WTC11 (cell line): ENCODE measurements around the gene COG1. TPM values are rescaled to one million over a fixed set of nuclear protein-coding genes. Genes with fewer than 3 reads are reported as not detected.

ENCODE experiments used
- ATAC-seq: fragments of 200-7000 bp; cut with Tn5 transposase; 2 replicates; pipeline ENCODE4 v1.10.0; 2021; ENCODE audit warnings: mild to moderate bottlenecking, moderate library complexity
- CTCF ChIA-PET: fragments of 300-600 bp; sonication (Branson Sonifier 250); formaldehyde crosslinking; loops from one replicate; lab custom pipeline; 2021; ENCODE audit warnings: antibody characterized with exemption; lab: Charles Lee
- POLR2A ChIA-PET: fragments of 350-600 bp; sonication (Branson Sonifier 250); formaldehyde crosslinking; loops from one replicate; lab custom pipeline; 2021; ENCODE audit warnings: antibody characterized with exemption; lab: Charles Lee
- DNase-seq: peaks from one replicate; pipeline ENCODE4 v3.0.0; 2021; ENCODE audit warnings: low spot score
- H3K27ac Mint-ChIP-seq: 2 replicates; pipeline ENCODE4 v1.8.0; 2021; ENCODE audit warnings: mixed read lengths
- H3K27me3 Mint-ChIP-seq: 2 replicates; pipeline ENCODE4 v1.8.0; 2021; ENCODE audit warnings: low read depth, mild to moderate bottlenecking, moderate library complexity, mixed read lengths
- H3K36me3 Mint-ChIP-seq: 2 replicates; pipeline ENCODE4 v1.8.0; 2021; ENCODE audit warnings: mixed read lengths
- H3K4me1 Mint-ChIP-seq: 2 replicates; pipeline ENCODE4 v1.8.0; 2022; ENCODE audit warnings: mixed read lengths
- H3K4me3 Mint-ChIP-seq: 2 replicates; pipeline ENCODE4 v1.8.0; 2021; ENCODE audit warnings: mild to moderate bottlenecking, moderate library complexity, mixed read lengths
- H3K9me3 Mint-ChIP-seq: 2 replicates; pipeline ENCODE4 v1.8.0; 2021; ENCODE audit warnings: mixed read lengths
- E2F4 ChIP-seq: sonication (generic); formaldehyde crosslinking; IDR thresholded peaks from 2 replicates; pipeline ENCODE4 v1.8.1; 2022; ENCODE audit warnings: low read depth, mild to moderate bottlenecking, moderate library complexity, missing genetic modification reagents, borderline replicate concordance
- ELF4 ChIP-seq: sonication (generic); formaldehyde crosslinking; IDR thresholded peaks from 2 replicates; pipeline ENCODE4 v1.8.1; 2022; ENCODE audit warnings: low read depth, mild to moderate bottlenecking, moderate library complexity, missing genetic modification reagents
- GABPB1 ChIP-seq: sonication (generic); formaldehyde crosslinking; IDR thresholded peaks from 2 replicates; pipeline ENCODE4 v1.8.1; 2023; ENCODE audit warnings: mild to moderate bottlenecking, missing genetic modification reagents
- NFATC4 ChIP-seq: fragments of 250-450 bp; sonication (Bioruptor Pico); IDR thresholded peaks from 2 replicates; pipeline ENCODE4 v1.9.0; 2021; ENCODE audit warnings: mild to moderate bottlenecking
- PRDM15 ChIP-seq: sonication (generic); formaldehyde crosslinking; IDR thresholded peaks from 2 replicates; pipeline ENCODE4 v1.8.0; 2022; ENCODE audit warnings: missing genetic modification reagents
- PRRX2 ChIP-seq: fragments of 250-450 bp; sonication (Bioruptor Pico); IDR thresholded peaks from 2 replicates; pipeline ENCODE4 v1.8.0; 2021; ENCODE audit warnings: mild to moderate bottlenecking
- SOX15 ChIP-seq: fragments of 250-450 bp; sonication (Bioruptor Pico); IDR thresholded peaks from 2 replicates; pipeline ENCODE4 v1.9.0; 2021; ENCODE audit warnings: mild to moderate bottlenecking
- TEAD1 ChIP-seq: sonication (generic); formaldehyde crosslinking; IDR thresholded peaks from 2 replicates; pipeline ENCODE4 v1.8.0; 2022; ENCODE audit warnings: mild to moderate bottlenecking, missing genetic modification reagents
- TEAD4 ChIP-seq: sonication (generic); formaldehyde crosslinking; IDR thresholded peaks from 2 replicates; pipeline ENCODE4 v1.8.0; 2022; ENCODE audit warnings: mild to moderate bottlenecking, missing genetic modification reagents
- ZNF263 ChIP-seq: sonication (generic); formaldehyde crosslinking; IDR thresholded peaks from 2 replicates; pipeline ENCODE4 v1.8.1; 2022; ENCODE audit warnings: low read depth, mild to moderate bottlenecking, moderate library complexity, missing genetic modification reagents
- ZNF671 ChIP-seq: fragments of 250-450 bp; sonication (Bioruptor Pico); IDR thresholded peaks from 2 replicates; pipeline ENCODE4 v1.8.0; 2021; ENCODE audit warnings: mild to moderate bottlenecking
- total RNA-seq: library from RNA; stranded (reverse); gene quantifications from 3 replicates; pipeline ENCODE4 v1.2.3, GENCODE V29; 2021
- TF ChIP-seq, protein P1 (sequence below): fragments of 200-600 bp; IDR thresholded peaks from 2 replicates; pipeline ENCODE4 v1.8.0; 2022; ENCODE audit warnings: antibody characterized with exemption
- TF ChIP-seq, protein P2 (sequence below): sonication (generic); formaldehyde crosslinking; IDR thresholded peaks from 2 replicates; pipeline ENCODE4 v1.8.1; 2022; ENCODE audit warnings: mild to moderate bottlenecking, missing genetic modification reagents, moderate library complexity, borderline replicate concordance
- TF ChIP-seq, protein P3 (sequence below): sonication (generic); formaldehyde crosslinking; IDR thresholded peaks from 2 replicates; pipeline ENCODE4 v1.8.0; 2022; ENCODE audit warnings: mild to moderate bottlenecking, missing genetic modification reagents
- TF ChIP-seq, protein P4 (sequence below): sonication (generic); formaldehyde crosslinking; IDR thresholded peaks from 2 replicates; pipeline ENCODE4 v1.8.1; 2023; ENCODE audit warnings: mild to moderate bottlenecking, missing genetic modification reagents, borderline replicate concordance
- TF ChIP-seq, protein P5 (sequence below): sonication (generic); formaldehyde crosslinking; IDR thresholded peaks from 2 replicates; pipeline ENCODE4 v1.8.0; 2022; ENCODE audit warnings: mild to moderate bottlenecking, missing genetic modification reagents

Gene COG1
- total RNA-seq, 1 experiment from 2014 or later: 22.6 TPM

GRCh38 chr17:73156166-73156840 lies 36.6 kb upstream of the COG1 start:
- Mint-ChIP-seq H3K27me3 (no peaks in the 10 kb centered on the region), H3K4me3 (no peak overlapping the region), H3K36me3 (no peaks in the 10 kb centered on the region), H3K27ac (no peak overlapping the region), H3K9me3 (no peaks in the 10 kb centered on the region), H3K4me1 (peaks cover 40% of the 10 kb centered on the region)
- TF ChIP-seq TEAD1 (CRISPR knock-in tag) (peak; percentile 19; the same call in 1 of the 2 replicates), GABPB1 (CRISPR knock-in tag) (0 out of 2 replicates have a peak, but pooled peaks have one; percentile 17), PRDM15 (CRISPR knock-in tag) (peak; percentile 35), ZNF263 (CRISPR knock-in tag) (no peak), TEAD4 (no peak)
- TF ChIP-seq, protein P1, sequence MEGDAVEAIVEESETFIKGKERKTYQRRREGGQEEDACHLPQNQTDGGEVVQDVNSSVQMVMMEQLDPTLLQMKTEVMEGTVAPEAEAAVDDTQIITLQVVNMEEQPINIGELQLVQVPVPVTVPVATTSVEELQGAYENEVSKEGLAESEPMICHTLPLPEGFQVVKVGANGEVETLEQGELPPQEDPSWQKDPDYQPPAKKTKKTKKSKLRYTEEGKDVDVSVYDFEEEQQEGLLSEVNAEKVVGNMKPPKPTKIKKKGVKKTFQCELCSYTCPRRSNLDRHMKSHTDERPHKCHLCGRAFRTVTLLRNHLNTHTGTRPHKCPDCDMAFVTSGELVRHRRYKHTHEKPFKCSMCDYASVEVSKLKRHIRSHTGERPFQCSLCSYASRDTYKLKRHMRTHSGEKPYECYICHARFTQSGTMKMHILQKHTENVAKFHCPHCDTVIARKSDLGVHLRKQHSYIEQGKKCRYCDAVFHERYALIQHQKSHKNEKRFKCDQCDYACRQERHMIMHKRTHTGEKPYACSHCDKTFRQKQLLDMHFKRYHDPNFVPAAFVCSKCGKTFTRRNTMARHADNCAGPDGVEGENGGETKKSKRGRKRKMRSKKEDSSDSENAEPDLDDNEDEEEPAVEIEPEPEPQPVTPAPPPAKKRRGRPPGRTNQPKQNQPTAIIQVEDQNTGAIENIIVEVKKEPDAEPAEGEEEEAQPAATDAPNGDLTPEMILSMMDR: peak; percentile 58
- TF ChIP-seq, protein P2, sequence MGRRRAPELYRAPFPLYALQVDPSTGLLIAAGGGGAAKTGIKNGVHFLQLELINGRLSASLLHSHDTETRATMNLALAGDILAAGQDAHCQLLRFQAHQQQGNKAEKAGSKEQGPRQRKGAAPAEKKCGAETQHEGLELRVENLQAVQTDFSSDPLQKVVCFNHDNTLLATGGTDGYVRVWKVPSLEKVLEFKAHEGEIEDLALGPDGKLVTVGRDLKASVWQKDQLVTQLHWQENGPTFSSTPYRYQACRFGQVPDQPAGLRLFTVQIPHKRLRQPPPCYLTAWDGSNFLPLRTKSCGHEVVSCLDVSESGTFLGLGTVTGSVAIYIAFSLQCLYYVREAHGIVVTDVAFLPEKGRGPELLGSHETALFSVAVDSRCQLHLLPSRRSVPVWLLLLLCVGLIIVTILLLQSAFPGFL: no peak
- POLR2A ChIA-PET: interaction anchor here (0.8 kb wide), 1 partner anchor 9 kb away, joined by 4 read pairs; no protein-coding TSS in a partner anchor
- peak; percentile 95 for ATAC-seq
- CTCF ChIA-PET: interaction anchor here (0.7 to 2.7 kb wide), 38 partner anchors 8 to 630 kb away, joined by 3 to 82 read pairs (median 5); partner anchors contain the start of genes COG1, SLC39A11 and SSTR2
- DNase-seq: peak; percentile 85

- peaks cover 5% of the 10 kb centered on the region for H3K27me3 Mint-ChIP-seq
- H3K4me3 Mint-ChIP-seq: no peak overlapping the region
- H3K27ac Mint-ChIP-seq: no peak overlapping the region
- DNase-seq (no peak), ATAC-seq (no peak)
- ChIA-PET POLR2A (no interaction called here), CTCF (interaction anchor here (0.6 to 2.7 kb wide), 35 partner anchors 8 to 600 kb away, joined by 3 to 82 read pairs (median 5); partner anchors contain the start of genes COG1, SLC39A11 and SSTR2)
- TF ChIP-seq, protein P3, sequence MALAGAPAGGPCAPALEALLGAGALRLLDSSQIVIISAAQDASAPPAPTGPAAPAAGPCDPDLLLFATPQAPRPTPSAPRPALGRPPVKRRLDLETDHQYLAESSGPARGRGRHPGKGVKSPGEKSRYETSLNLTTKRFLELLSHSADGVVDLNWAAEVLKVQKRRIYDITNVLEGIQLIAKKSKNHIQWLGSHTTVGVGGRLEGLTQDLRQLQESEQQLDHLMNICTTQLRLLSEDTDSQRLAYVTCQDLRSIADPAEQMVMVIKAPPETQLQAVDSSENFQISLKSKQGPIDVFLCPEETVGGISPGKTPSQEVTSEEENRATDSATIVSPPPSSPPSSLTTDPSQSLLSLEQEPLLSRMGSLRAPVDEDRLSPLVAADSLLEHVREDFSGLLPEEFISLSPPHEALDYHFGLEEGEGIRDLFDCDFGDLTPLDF (CRISPR knock-in tag): no peak
- TF ChIP-seq, protein P4, sequence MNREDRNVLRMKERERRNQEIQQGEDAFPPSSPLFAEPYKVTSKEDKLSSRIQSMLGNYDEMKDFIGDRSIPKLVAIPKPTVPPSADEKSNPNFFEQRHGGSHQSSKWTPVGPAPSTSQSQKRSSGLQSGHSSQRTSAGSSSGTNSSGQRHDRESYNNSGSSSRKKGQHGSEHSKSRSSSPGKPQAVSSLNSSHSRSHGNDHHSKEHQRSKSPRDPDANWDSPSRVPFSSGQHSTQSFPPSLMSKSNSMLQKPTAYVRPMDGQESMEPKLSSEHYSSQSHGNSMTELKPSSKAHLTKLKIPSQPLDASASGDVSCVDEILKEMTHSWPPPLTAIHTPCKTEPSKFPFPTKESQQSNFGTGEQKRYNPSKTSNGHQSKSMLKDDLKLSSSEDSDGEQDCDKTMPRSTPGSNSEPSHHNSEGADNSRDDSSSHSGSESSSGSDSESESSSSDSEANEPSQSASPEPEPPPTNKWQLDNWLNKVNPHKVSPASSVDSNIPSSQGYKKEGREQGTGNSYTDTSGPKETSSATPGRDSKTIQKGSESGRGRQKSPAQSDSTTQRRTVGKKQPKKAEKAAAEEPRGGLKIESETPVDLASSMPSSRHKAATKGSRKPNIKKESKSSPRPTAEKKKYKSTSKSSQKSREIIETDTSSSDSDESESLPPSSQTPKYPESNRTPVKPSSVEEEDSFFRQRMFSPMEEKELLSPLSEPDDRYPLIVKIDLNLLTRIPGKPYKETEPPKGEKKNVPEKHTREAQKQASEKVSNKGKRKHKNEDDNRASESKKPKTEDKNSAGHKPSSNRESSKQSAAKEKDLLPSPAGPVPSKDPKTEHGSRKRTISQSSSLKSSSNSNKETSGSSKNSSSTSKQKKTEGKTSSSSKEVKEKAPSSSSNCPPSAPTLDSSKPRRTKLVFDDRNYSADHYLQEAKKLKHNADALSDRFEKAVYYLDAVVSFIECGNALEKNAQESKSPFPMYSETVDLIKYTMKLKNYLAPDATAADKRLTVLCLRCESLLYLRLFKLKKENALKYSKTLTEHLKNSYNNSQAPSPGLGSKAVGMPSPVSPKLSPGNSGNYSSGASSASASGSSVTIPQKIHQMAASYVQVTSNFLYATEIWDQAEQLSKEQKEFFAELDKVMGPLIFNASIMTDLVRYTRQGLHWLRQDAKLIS: no peak
- TF ChIP-seq, protein P5, sequence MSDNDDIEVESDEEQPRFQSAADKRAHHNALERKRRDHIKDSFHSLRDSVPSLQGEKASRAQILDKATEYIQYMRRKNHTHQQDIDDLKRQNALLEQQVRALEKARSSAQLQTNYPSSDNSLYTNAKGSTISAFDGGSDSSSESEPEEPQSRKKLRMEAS (CRISPR knock-in tag): no peak
- TF ChIP-seq ZNF671 (no peak), PRRX2 (CRISPR knock-in tag) (no peak), SOX15 (no peak), ELF4 (CRISPR knock-in tag) (no peak), NFATC4 (CRISPR knock-in tag) (no peak), E2F4 (CRISPR knock-in tag) (no peak), ZNF263 (CRISPR knock-in tag) (no peak)
- no peaks in the 10 kb centered on the region for H3K36me3 Mint-ChIP-seq
- no peaks in the 10 kb centered on the region for H3K9me3 Mint-ChIP-seq
- peaks cover 43% of the 10 kb centered on the region for H3K4me1 Mint-ChIP-seq
Measured at GRCh38 chr17:73156887-73157520, 35.9 kb upstream of the COG1 start.
